GM19397 (cell line): ENCODE data around the gene ZDHHC11B.
A peak's percentile ranks its signal among the peaks of the same experiment; 100 is the strongest.
"Not testable (repeated sequence)": the region's sequence is repeated elsewhere in the genome, so short reads cannot be mapped to it uniquely, and the experiment has no call there.

Source experiments
- ATAC-seq: cut with Tn5 transposase; IDR thresholded peaks from one replicate; pipeline ENCODE4 v1.9.1; 2021; ENCODE audit warnings: mild to moderate bottlenecking, moderate library complexity; ENCODE audit not compliant: unreplicated experiment

Gene ZDHHC11B

GRCh38 chr5:723309-723708 lies 61.2 kb downstream of the ZDHHC11B start:
- ATAC-seq = not testable (repeated sequence)

- ATAC-seq = not testable (repeated sequence)
Observed at GRCh38 chr5:719379-719778, 65.2 kb downstream of the ZDHHC11B start.

- ATAC-seq = no peak
Observed at GRCh38 chr5:717143-717542, 67.4 kb downstream of the ZDHHC11B start.

- not testable (repeated sequence) for ATAC-seq
Observed at GRCh38 chr5:716740-717139, 67.8 kb downstream of the ZDHHC11B start.

GRCh38 chr5:715636-716035 lies 68.9 kb downstream of the ZDHHC11B start:
- not testable (repeated sequence) for ATAC-seq

GRCh38 chr5:714215-715118 lies 70.1 kb downstream of the ZDHHC11B start:
- not testable (repeated sequence) for ATAC-seq

GRCh38 chr5:713686-714085 lies 70.8 kb downstream of the ZDHHC11B start:
- ATAC-seq = not testable (repeated sequence)

- ATAC-seq = not testable (repeated sequence)
Observed at GRCh38 chr5:708848-709517, 75.5 kb downstream of the ZDHHC11B start.

GRCh38 chr5:708374-708773 lies 76.2 kb downstream of the ZDHHC11B start:
- ATAC-seq = not testable (repeated sequence)

- ATAC-seq = not testable (repeated sequence)
Observed at GRCh38 chr5:706127-706526, 78.4 kb downstream of the ZDHHC11B start.

GRCh38 chr5:696753-697702 lies 87.5 kb downstream of the ZDHHC11B start:
- ATAC-seq = not testable (repeated sequence)

GRCh38 chr5:696191-696590 lies 88.3 kb downstream of the ZDHHC11B start:
- not testable (repeated sequence) for ATAC-seq

- not testable (repeated sequence) for ATAC-seq
Observed at GRCh38 chr5:695475-695874, 89.1 kb downstream of the ZDHHC11B start.

- ATAC-seq = not testable (repeated sequence)
Observed at GRCh38 chr5:694042-694431, 90.5 kb downstream of the ZDHHC11B start.

- ATAC-seq = peak; percentile 64
Observed at GRCh38 chr5:693271-694041, 91.1 kb downstream of the ZDHHC11B start, which contains the start of gene TPPP. Gene TPPP (minus strand): TSS chr5:693352. CDS start chr5:678060, 15,292 bp downstream.

GRCh38 chr5:692529-693041 lies 91.9 kb downstream of the ZDHHC11B start:
- peak; percentile 19 for ATAC-seq

GRCh38 chr5:691817-692528 lies 92.6 kb downstream of the ZDHHC11B start:
- no peak for ATAC-seq

- not testable (repeated sequence) for ATAC-seq
Observed at GRCh38 chr5:691049-691448, 93.5 kb downstream of the ZDHHC11B start.

- ATAC-seq = not testable (repeated sequence)
Observed at GRCh38 chr5:690293-690692, 94.2 kb downstream of the ZDHHC11B start.
